Head of caudate nucleus (tissue), 42 donors: ENCODE data around the gene ACTR3.

Experiments used
- DNase-seq, 42 donors: peaks; one replicate each; pipeline versions ENCODE4 v3.0.0 to v3.0.0-alpha.2; 2020 to 2021; ENCODE audit warnings: mixed read lengths in 7 of 42
- intact Hi-C: fragments of 100-400 bp; cut with DNase I; formaldehyde crosslinking; loops from one replicate; pipeline ENCODE4 v1.15.0; 2022

ACTR3 gene

DNA sequence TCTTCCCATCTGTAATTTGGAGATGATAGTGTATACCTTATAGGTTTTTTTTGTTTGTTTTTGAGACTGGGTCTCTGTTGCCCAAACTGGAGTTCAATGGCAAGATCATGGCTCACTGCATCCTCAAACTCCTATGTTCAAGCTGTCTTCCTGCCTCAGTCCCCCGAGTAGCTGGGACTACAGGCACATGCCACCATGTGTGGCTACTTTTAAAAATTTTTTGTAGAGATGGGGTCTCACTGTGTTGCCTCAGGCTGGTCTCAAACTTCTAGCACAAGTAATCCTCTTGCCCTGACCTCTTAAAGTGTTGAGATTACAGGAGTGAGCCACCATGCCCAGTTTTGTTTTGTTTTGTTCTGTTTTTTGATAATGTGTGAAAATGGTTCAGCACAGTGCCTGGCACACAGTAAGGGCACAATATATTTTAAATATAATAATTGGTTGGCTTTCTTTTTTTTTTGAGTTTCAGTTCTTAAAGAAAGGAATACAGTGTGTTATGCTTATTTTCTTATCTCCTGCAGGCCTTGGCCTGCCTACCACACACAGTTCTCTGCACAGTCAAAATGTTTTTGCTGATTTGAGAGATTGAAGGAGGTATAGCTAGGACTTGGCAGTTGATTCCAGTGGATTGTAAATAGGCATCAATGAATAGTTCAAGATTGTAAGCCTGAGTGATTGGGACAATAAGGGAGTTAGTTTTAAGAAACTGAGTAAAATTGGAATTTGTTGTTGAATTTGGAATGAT is 6.1 kb downstream of the ACTR3 start:
- DNase-seq: no peak
- intact Hi-C loops: no loop called here

GRCh38 chr2:113896791-113897190 is 6.9 kb downstream of the ACTR3 start:
- DNase-seq: no peak
- intact Hi-C loops: no loop called here

DNA sequence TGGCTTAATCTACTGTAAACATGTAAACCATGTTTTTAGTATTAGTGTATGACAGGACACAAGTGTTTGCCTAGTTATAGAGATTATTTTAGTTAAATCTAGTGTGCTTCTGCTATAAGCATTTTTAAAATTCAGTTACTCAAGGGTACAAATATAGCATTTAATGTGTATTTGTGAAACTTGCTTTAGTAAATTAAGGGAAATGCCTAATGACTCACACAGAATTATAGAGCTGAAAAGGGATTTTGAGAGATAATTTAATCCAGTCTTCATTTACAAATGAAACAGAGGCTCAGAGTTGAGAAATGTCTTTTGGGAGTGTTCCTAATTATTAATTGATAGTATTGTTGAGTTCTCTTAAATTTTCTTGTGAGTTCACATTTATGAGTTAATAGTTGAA is 8.2 kb downstream of the ACTR3 start:
- intact Hi-C loops: no loop called here
- DNase-seq: no peak

DNA sequence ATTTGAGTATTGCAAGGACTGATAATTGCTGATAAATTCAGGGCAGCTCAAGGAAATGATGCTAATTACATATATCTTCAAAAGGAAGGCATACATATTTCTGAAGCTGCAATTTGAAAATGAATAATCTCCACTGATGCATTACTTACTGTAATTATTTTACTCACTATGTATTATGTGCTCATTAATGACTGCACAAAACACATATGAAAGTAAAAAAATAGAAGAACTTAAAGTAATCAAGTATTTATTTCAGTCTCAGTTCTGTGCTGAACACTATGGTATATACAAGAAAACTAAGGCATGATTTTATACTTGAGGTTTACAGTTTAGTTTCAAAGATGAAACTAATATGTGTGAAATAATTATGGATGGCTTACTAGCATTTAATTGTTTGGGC is 9.3 kb downstream of the ACTR3 start:
- intact Hi-C loops: no loop called here

GRCh38 chr2:113901943-113902342 is 12.1 kb downstream of the ACTR3 start:
- intact Hi-C loops: no loop called here
- DNase-seq: no peak

More for the DNA sequence above, 9.3 kb downstream of the ACTR3 start:
- no peak for DNase-seq

DNA sequence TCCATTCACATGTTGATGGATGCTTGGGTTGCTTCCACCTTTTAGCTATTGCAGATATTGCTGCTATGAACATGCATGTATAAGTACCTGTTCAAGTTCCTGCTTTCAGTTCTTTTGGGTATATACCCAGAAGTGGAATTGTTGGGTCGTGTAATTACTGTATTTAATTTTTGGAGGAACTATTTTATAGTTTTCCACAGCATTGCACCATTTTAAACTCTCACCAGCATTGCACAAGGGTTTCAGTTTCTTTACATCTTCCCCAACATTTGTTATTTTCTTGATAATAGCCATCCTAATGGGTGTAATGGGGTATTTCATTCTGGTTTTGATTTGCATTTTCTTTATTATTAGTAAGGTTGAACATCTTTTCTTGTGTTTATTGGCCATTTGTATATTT is 16.0 kb downstream of the ACTR3 start:
- intact Hi-C loops: no loop called here
- no peak for DNase-seq

- intact Hi-C loops: no loop called here
- DNase-seq: no peak
These were observed 16.8 kb downstream of the ACTR3 start for GRCh38 chr2:113906647-113907046.

GRCh38 chr2:113907297-113907696 is 17.4 kb downstream of the ACTR3 start:
- no peak for DNase-seq
- intact Hi-C loops: no loop called here

- no peak for DNase-seq
- intact Hi-C loops: no loop called here
These were observed 20.3 kb downstream of the ACTR3 start for GRCh38 chr2:113910110-113910717.

DNA sequence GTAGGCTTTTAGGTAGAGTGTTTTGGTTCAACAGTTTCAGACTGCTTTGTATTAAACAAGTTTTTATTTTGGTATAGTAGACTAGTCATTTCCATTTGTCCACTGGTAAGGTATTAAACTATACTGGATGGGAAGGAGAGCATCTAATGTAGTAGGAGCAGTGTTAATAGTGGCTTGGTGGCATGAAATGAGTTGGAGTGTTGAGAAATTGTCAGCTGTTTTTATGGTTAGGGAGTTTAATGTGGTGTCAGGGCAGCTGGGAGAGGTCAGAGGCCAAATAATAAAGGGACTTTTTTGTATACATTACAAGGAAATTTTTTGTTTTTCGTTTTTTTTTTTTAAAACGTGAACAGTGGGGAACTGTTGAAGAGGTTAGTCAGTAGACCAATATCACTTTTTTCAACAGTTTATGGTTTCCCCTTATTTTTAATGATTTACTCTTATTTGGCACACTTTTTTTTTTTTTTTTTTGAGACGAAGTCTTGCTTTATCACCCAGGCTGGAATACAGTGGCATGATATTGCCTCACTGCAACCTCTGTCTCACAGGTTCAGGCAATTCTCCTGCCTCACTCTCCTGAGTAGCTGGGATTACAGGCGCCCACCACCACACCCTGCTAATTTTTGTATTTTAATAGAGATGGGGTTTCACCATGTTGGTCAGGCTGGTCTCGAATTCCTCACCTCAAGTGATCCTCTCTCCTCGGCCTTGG is 21.2 kb downstream of the ACTR3 start:
- intact Hi-C loops: no loop called here
- DNase-seq: no peak

DNA sequence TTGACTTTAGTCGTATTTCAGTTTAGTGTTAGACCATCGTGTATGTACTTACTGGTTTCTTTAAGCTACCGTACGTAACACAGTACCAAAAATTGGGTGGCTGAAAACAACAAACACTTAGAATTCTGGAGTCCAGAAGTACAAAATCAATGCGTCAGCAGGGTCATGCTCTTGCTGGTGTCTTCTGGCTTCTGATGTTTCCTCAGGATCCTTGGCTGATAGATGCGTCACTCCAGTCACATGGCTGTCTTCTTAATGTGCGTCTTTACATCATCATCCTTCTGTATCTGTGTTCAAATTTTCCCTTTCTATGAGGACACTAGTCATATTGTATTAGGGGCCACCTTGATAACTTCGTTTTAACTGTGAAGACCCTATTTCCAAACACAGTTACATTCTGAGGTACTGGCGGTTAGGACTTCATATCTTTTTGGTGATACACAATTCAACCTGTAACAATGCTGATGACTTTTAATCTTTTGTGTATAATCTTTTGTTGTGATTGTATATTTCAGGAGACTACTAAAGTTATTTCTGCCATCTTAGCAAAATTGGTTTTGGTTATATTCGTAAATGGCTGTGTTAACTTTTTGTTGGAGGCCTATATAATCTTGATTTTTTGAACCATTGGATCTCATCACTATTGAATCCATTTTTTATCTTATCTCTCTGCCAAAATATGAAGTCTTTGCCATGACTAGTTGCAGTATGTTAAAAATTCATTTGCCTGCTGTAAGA is 25.4 kb downstream of the ACTR3 start:
- no peak for DNase-seq
- intact Hi-C loops: no loop called here

DNA sequence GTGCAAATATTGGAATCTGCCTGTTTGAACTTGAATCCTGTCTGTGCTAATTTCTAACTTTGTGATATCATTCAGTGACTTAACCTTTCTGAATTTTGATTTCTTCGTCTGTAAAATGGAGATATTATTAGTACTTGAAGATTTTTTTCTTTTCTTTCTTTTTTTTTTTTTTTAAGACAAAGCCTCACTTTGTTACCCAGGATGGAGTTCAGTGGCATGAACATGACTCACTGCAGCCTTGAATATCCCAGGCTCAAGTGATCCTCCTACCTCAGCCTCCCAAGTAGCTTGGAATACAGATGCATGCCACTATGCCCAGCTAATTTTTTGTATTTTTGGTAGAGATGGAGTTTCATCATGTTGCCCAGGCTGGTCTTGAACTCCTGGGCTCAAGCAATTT is 28.3 kb downstream of the ACTR3 start:
- DNase-seq: no peak
- intact Hi-C loops: no loop called here

- intact Hi-C loops: no loop called here
- no peak for DNase-seq
These were observed 31.1 kb downstream of the ACTR3 start for GRCh38 chr2:113920996-113921395.

DNA sequence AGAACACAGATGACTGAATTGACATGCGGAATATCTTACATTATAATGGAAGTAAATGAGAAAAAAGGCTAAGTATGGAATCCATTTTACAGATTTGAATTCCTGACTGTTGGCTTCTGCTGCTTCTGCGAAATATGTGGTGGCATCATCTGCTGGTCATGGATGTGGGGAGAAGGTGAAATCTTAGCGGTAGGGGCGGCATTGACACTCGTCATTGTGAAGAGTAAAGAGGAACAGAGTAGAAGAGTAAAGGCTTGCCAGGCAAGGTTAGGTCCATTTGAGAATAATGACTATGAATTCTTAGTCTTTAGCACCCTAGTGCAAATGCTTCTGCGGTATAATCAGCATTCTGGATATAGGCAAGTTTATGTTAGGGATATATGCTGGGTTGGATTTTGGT is 32.4 kb downstream of the ACTR3 start:
- intact Hi-C loops: no loop called here
- DNase-seq: no peak

- DNase-seq: no peak
- intact Hi-C loops: no loop called here
These were observed 32.9 kb downstream of the ACTR3 start for GRCh38 chr2:113922784-113923183.

DNA sequence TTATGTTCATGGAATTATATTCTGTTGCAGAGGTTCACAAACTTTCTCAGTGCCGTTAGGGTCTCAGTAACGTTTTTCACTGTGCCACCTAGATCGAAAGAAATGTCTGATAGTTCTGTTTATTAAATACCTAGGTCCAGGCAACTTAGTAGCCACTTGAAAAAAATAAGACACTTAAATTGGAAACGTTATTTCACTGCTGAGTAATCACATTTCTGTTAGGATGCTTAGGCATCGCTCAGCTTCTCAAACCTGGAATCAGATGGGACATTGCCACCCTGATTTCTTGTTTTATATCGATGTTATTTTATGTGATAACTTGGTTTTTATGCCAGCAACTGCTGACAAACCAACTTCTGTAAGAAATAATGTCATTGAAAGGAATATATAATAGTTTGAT is 36.0 kb downstream of the ACTR3 start:
- no peak for DNase-seq
- intact Hi-C loops: no loop called here

GRCh38 chr2:113926314-113926713 is 36.4 kb downstream of the ACTR3 start:
- intact Hi-C loops: no loop called here
- no peak for DNase-seq

- DNase-seq: no peak
- intact Hi-C loops: no loop called here
These were observed 40.6 kb downstream of the ACTR3 start for GRCh38 chr2:113930448-113930847.

- intact Hi-C loops: no loop called here
- no peak for DNase-seq
These were observed 47.6 kb downstream of the ACTR3 start for GRCh38 chr2:113937501-113937900.

DNA sequence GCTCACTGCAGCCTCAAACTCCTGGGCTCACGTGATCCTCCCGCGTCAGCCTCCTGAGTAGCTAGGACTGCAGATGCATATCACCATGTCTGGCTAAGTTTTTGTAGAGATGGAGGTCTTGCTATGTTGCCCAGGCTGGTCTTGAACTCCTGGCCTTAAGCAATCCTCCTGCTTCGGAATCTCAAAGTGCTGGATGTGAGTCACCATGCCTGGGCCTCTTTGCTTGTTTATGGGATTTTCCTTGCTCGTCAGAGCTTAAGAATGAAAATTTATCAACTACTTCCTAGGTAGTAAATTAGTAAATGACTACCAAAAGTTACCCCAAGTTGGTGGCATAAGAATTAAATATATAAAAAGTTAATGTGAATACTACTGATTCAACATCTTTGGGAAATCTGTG is 51.0 kb downstream of the ACTR3 start:
- intact Hi-C loops: no loop called here
- DNase-seq: no peak
